22Rv1 (cell line): ENCODE data around the gene CFC1.
"Not testable (repeated sequence)": the region's sequence is repeated elsewhere in the genome, so short reads cannot be mapped to it uniquely, and the experiment has no call there.

ENCODE experiments used
- CTCF ChIP-seq: fragments of 450-650 bp; IDR thresholded peaks from 2 replicates; pipeline ENCODE4 v1.5.1; 2017; ENCODE audit warnings: mild to moderate bottlenecking
- ZFX ChIP-seq: fragments of 450-650 bp; IDR thresholded peaks from 2 replicates; pipeline ENCODE4 v1.6.1; 2017; ENCODE audit warnings: antibody characterized with exemption, borderline replicate concordance

- TF ChIP-seq CTCF, ZFX: not testable (repeated sequence)
These were observed at the start of gene CFC1 for GRCh38 chr2:130599393-130599792.
